ENCODE data around the gene CDH23.

Gene CDH23

DNA sequence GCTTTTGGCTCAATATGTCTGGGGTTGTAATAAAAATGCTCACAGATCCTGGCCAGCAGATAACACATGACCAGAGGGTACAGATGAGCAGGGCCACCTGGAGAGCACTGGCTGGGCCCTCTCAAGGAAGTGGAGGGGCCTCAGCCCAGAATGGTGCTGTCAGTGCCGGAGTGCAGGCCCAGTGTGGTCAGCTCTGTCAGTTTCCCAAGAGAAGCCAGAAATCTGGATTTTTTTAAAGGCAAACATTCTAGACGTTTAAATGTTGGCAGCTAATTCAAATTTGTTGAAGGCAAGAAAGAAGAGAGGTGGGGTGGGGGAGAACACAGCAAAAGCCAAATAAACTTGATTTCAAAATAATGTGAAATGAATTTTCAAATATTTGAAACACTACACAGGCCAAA, 320.8 kb downstream of the CDH23 start:
- Histone ChIP-seq H3K4me3 (IDR thresholded peaks at IDR 0.05; ENCODE audit: insufficient read depth, low read depth, low read length) (no peak overlapping the region), H3K27ac (no peak overlapping the region), H3K4me1 (ENCODE audit: low read depth, poor library complexity, severe bottlenecking) (no peaks in the 10 kb centered on the region), H3K27me3 (ENCODE audit: insufficient read depth, low read depth) (peaks cover 32% of the 10 kb centered on the region; the same call in 1 of the 2 replicates), H3K36me3 (ENCODE audit: insufficient read depth) (no peaks in the 10 kb centered on the region), H4K20me1 (ENCODE audit: insufficient read depth) (no peaks in the 10 kb centered on the region), H2AFZ (ENCODE audit: low read depth) (no peak overlapping the region), H3K9ac (no peak overlapping the region), H3K4me2 (no peak overlapping the region), H3K79me2 (ENCODE audit: insufficient read depth, low read depth) (no peaks in the 10 kb centered on the region)
- TF ChIP-seq, protein P1, sequence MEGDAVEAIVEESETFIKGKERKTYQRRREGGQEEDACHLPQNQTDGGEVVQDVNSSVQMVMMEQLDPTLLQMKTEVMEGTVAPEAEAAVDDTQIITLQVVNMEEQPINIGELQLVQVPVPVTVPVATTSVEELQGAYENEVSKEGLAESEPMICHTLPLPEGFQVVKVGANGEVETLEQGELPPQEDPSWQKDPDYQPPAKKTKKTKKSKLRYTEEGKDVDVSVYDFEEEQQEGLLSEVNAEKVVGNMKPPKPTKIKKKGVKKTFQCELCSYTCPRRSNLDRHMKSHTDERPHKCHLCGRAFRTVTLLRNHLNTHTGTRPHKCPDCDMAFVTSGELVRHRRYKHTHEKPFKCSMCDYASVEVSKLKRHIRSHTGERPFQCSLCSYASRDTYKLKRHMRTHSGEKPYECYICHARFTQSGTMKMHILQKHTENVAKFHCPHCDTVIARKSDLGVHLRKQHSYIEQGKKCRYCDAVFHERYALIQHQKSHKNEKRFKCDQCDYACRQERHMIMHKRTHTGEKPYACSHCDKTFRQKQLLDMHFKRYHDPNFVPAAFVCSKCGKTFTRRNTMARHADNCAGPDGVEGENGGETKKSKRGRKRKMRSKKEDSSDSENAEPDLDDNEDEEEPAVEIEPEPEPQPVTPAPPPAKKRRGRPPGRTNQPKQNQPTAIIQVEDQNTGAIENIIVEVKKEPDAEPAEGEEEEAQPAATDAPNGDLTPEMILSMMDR (conservative IDR thresholded peaks at IDR 0.05; ENCODE audit: low read depth, low read length): no peak

DNA sequence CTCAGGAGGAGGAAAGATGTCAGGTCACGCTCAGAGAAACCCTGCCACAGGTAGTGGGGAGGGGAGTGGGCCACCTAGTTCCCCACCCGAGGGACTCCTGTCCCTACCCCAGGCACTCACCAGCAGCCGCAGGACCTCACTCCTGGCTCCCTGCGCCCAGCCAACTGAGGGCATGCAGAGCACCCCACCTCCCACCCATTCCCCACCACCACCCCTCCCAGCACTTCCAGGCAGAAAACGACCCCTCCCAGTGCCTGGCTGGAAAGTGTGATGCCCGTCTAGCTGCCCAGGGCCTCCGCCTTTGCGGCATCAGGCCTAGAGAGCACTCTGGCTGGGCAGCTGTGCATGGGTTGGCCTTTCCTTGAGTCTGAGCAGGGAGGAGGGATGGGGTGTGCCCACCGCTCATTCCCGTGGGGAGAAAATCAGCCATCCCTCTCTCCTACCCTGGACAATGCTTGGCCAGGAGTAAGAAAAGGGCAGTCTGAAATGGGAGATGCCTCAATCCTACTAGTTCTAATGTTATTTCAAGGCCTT, 321.5 kb downstream of the CDH23 start:
- no peaks in the 10 kb centered on the region for H3K79me2 ChIP-seq (ENCODE audit: insufficient read depth, low read depth)
- no peak overlapping the region for H2AFZ ChIP-seq (ENCODE audit: low read depth)
- no peak overlapping the region for H3K4me2 ChIP-seq
- H3K27ac ChIP-seq: no peak overlapping the region
- no peaks in the 10 kb centered on the region for H4K20me1 ChIP-seq (ENCODE audit: insufficient read depth)
- H3K4me3 ChIP-seq (IDR thresholded peaks at IDR 0.05; ENCODE audit: insufficient read depth, low read depth, low read length): no peak overlapping the region
- H3K36me3 ChIP-seq (ENCODE audit: insufficient read depth): no peaks in the 10 kb centered on the region
- peaks cover 32% of the 10 kb centered on the region; the same call in 1 of the 2 replicates for H3K27me3 ChIP-seq (ENCODE audit: insufficient read depth, low read depth)
- TF ChIP-seq, protein P1 (conservative IDR thresholded peaks at IDR 0.05; ENCODE audit: low read depth, low read length): no peak
- no peaks in the 10 kb centered on the region for H3K4me1 ChIP-seq (ENCODE audit: low read depth, poor library complexity, severe bottlenecking)
- H3K9ac ChIP-seq: no peak overlapping the region

DNA sequence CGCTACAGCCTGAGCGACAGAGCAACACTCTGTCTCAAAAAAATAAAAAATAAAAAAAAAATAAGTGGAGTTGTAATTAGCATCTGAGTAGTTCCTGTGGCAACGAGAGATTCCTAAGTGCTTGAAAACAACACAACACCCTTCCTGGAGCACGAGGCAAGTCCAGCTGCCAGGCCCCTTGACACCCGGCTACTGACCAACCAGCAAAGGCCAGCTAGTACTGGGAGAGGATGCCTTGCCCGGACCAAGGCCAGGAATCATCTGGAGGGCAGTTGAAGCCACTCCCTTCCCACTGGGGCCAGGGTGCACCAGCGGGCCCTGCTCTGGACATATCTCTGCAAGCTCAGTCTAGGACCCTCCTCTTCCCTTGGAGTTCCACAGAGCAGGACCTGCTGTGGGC, 322.3 kb downstream of the CDH23 start:
- Histone ChIP-seq H3K27me3 (ENCODE audit: insufficient read depth, low read depth) (peaks cover 29% of the 10 kb centered on the region; the same call in 1 of the 2 replicates), H3K4me2 (no peak overlapping the region), H3K27ac (no peak overlapping the region), H3K4me1 (ENCODE audit: low read depth, poor library complexity, severe bottlenecking) (no peaks in the 10 kb centered on the region), H4K20me1 (ENCODE audit: insufficient read depth) (no peaks in the 10 kb centered on the region), H2AFZ (ENCODE audit: low read depth) (no peak overlapping the region), H3K36me3 (ENCODE audit: insufficient read depth) (no peaks in the 10 kb centered on the region), H3K9ac (no peak overlapping the region), H3K4me3 (IDR thresholded peaks at IDR 0.05; ENCODE audit: insufficient read depth, low read depth, low read length) (no peak overlapping the region), H3K79me2 (ENCODE audit: insufficient read depth, low read depth) (no peaks in the 10 kb centered on the region)
- TF ChIP-seq, protein P1 (conservative IDR thresholded peaks at IDR 0.05; ENCODE audit: low read depth, low read length): no peak

DNA sequence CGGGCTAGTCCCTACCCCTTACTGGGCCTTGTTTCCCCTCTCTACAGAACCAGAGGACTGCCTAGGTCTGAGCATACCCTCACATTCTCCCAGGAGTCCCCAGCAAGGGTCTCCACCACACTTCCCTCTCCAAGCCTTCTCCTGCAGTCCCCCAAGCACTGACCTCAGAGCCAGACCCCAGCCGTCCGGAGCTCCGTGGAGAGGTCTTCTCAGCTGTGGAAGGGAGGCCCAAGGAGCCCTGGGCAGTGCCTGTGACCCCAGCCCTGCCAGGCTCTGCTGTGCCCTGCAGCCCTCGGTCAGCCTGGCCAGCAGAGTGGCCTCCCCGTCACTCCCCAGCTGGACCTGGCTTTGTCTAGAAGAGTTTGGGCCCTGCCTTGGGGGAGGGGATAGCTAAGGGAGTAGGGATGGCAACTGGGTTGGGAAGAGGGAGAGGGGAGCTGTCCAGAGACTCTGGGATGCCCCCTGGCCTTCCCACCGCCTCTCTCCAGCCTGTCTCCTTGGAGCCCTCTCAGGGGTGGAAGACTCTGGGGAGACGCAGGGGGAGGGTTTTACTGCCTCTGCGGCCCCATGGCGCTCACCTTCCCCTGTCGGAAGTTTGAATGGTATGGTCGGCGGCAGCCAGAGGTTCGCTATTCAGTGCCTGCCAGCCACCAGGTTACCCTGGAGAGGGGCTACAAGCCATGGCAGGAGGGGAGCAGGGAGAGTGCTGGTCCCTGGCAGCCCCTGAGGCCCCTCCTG, 322.9 kb downstream of the CDH23 start, which contains the start of gene C10orf105:
Gene C10orf105 (minus strand): TSS at position 315 of the 738 bp plus-strand sequence. CDS start 3,441 bp downstream, outside the sequence.
- H3K36me3 ChIP-seq (ENCODE audit: insufficient read depth): no peaks in the 10 kb centered on the region
- no peak within 1 kb of the TSS for H3K4me2 ChIP-seq
- H3K27me3 ChIP-seq (ENCODE audit: insufficient read depth, low read depth): peaks cover 25% of the 10 kb centered on the region; the same call in 1 of the 2 replicates
- no peaks in the 10 kb centered on the region for H3K4me1 ChIP-seq (ENCODE audit: low read depth, poor library complexity, severe bottlenecking)
- no peak within 1 kb of the TSS for H3K9ac ChIP-seq
- H3K79me2 ChIP-seq (ENCODE audit: insufficient read depth, low read depth): no peaks in the 10 kb centered on the region
- H2AFZ ChIP-seq (ENCODE audit: low read depth): no peak within 1 kb of the TSS
- TF ChIP-seq, protein P1 (conservative IDR thresholded peaks at IDR 0.05; ENCODE audit: low read depth, low read length): no peak
- H3K4me3 ChIP-seq (IDR thresholded peaks at IDR 0.05; ENCODE audit: insufficient read depth, low read depth, low read length): no peak within 1 kb of the TSS
- H3K27ac ChIP-seq: no peak within 1 kb of the TSS
- no peaks in the 10 kb centered on the region for H4K20me1 ChIP-seq (ENCODE audit: insufficient read depth)
